Colonic mucosa (tissue), 4 donors: Measurements from ENCODE around the gene CRIP3. TPM values are rescaled to one million over a fixed set of nuclear protein-coding genes. Genes with fewer than 3 reads are reported as not detected.

Experiments
- DNase-seq: peaks from one replicate; pipeline ENCODE4 v3.0.0-alpha.2; 2020
- H3K27ac ChIP-seq: fragments of 200-600 bp; one replicate; pipeline ENCODE4 v1.8.0; 2021
- H3K27me3 ChIP-seq: fragments of 200-600 bp; one replicate; pipeline ENCODE4 v1.8.0; 2021
- H3K36me3 ChIP-seq: fragments of 200-600 bp; one replicate; pipeline ENCODE4 v1.8.0; 2021
- H3K4me1 ChIP-seq: fragments of 200-600 bp; one replicate; pipeline ENCODE4 v1.8.0; 2021; ENCODE audit warnings: mild to moderate bottlenecking
- H3K4me3 ChIP-seq: fragments of 200-600 bp; one replicate; pipeline ENCODE4 v1.8.0; 2021
- H3K9ac ChIP-seq, 2 donors: one replicate each; pipeline ENCODE4 v1.7.0; 2013; ENCODE audit warnings: control low read depth in 2 of 2, low read depth in 2 of 2, low read length in 2 of 2
- H3K9me3 ChIP-seq: fragments of 200-600 bp; one replicate; pipeline ENCODE4 v1.8.0; 2021
- intact Hi-C: fragments of 100-400 bp; cut with DNase I; formaldehyde crosslinking; loops from one replicate; pipeline ENCODE4 v1.14.1; 2022
- total RNA-seq, 2 donors: library from RNA; stranded (reverse); fragmentation: NEBNext Ultra II Directional in 1 of 2; extraction: Animal tissue kit (Norgen Biotek cat#: 25700) in 1 of 2; gene quantifications; one replicate each; pipeline ENCODE4 v1.2.1, GENCODE V29; 2021
- TF ChIP-seq, protein P1 (sequence below): fragments of 200-600 bp; IDR thresholded peaks from one replicate; pipeline ENCODE4 v1.8.0; 2022; ENCODE audit warnings: antibody characterized with exemption, mild to moderate bottlenecking
- donor health status: healthy.
- donor health status: DM: no; HTN: no; CAD: no.
- donor health status: DM: no; HTN: no; CAD: no.

Gene CRIP3
- total RNA-seq, 2 donors from 2014 or later: 0.69 to 1.8 TPM

DNA sequence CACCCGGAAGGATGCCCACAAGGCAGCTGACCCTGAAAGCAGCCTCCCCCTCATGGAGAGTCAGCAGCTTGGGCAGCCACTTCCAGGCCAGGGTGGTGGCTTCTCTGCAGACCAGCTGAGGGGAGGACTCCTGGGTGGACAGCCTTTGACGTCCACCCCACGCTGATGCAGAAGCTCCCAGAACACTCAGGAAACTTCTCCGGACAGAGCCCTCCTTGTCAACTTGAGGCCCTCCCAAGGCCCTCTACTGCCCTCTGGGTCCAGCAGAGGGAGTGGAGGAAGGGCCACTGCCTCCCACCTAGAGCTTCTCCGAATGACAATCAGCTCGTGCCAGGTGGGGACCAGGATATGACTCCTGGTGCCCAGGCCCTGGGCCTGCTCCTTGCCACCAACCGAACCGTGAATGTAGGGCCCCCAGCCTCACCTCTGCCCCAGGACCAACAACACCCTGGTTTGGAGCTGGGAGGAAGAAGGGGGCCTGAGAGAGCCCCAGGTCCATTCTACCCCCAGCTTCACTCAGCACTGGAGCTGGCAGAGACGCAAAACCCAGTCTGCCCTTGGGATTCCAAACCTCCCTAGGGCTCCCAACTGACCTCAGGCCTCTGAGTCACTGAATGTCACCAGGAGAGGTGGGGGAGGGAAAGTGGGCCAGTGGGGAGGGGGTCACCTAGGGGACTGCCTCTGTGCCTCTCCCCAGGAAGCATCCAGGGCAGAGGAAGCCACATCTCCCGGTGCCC lies 21.5 kb downstream of the CRIP3 start:
- intact Hi-C loops: no loop called here
- Histone ChIP-seq H3K9me3 (no peaks in the 10 kb centered on the region), H3K36me3 (no peaks in the 10 kb centered on the region), H3K4me3 (no peak overlapping the region), H3K9ac (peak overlapping the region in 1 of 2 donors; percentile 47), H3K27ac (no peak overlapping the region), H3K27me3 (no peaks in the 10 kb centered on the region), H3K4me1 (no peaks in the 10 kb centered on the region)
- peak; percentile 27 for DNase-seq
- TF ChIP-seq, protein P1, sequence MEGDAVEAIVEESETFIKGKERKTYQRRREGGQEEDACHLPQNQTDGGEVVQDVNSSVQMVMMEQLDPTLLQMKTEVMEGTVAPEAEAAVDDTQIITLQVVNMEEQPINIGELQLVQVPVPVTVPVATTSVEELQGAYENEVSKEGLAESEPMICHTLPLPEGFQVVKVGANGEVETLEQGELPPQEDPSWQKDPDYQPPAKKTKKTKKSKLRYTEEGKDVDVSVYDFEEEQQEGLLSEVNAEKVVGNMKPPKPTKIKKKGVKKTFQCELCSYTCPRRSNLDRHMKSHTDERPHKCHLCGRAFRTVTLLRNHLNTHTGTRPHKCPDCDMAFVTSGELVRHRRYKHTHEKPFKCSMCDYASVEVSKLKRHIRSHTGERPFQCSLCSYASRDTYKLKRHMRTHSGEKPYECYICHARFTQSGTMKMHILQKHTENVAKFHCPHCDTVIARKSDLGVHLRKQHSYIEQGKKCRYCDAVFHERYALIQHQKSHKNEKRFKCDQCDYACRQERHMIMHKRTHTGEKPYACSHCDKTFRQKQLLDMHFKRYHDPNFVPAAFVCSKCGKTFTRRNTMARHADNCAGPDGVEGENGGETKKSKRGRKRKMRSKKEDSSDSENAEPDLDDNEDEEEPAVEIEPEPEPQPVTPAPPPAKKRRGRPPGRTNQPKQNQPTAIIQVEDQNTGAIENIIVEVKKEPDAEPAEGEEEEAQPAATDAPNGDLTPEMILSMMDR: no peak

DNA sequence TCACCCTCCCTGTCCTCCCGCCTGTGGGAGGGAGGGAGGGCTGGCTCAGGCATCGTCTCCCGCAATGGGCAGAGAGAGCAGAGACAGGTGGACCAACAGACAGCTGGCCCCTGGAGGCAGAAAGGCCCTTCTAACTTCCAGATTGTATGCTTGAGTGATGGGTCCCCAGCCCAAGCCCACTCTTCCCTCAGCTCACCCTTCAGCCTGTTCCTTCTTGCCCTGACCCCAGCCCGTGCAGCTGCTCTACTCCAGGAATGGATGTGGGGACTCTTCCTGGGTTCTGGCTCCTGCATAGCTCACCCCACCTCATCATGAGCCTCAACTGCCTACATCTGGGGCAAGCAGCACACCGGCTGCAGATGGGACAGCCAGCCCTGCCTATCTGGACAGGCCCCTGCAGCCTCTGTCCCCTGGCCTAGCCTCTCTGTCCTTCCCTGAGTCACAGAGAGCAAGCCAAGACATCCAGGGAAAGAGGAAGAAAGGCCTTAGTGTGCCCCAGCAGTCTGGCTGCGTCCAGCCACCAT lies 22.1 kb downstream of the CRIP3 start:
- no peak overlapping the region for H3K9ac ChIP-seq
- H3K9me3 ChIP-seq: no peaks in the 10 kb centered on the region
- H3K27ac ChIP-seq: no peak overlapping the region
- DNase-seq: no peak
- intact Hi-C loops: no loop called here
- TF ChIP-seq, protein P1: no peak
- no peak overlapping the region for H3K4me3 ChIP-seq
- H3K4me1 ChIP-seq: no peaks in the 10 kb centered on the region
- H3K36me3 ChIP-seq: no peaks in the 10 kb centered on the region
- H3K27me3 ChIP-seq: no peaks in the 10 kb centered on the region

DNA sequence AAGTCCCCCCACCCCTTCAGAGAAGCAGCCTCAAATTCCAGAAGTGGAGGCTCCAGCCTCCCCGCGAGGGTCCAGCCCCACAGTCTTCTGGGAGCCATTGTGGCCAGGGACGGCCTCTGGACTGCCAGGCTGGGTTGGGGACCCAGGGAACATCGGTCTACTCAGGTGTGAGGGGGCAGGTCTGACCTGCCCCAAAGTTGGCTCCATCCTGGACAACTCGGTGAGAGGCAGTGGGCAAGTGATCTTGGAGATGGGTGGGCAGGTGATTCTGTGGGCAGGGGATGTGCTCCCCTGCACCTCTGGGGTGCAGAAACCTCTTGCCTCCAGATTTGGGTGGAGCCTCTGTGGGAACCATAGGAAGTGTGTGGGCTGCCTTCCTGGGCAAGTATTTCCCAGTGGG lies 22.8 kb downstream of the CRIP3 start:
- Histone ChIP-seq H3K4me3 (no peak overlapping the region), H3K9me3 (no peaks in the 10 kb centered on the region), H3K27ac (no peak overlapping the region), H3K27me3 (no peaks in the 10 kb centered on the region), H3K9ac (no peak overlapping the region), H3K36me3 (no peaks in the 10 kb centered on the region), H3K4me1 (no peaks in the 10 kb centered on the region)
- TF ChIP-seq, protein P1: no peak
- no peak for DNase-seq
- intact Hi-C loops: no loop called here

DNA sequence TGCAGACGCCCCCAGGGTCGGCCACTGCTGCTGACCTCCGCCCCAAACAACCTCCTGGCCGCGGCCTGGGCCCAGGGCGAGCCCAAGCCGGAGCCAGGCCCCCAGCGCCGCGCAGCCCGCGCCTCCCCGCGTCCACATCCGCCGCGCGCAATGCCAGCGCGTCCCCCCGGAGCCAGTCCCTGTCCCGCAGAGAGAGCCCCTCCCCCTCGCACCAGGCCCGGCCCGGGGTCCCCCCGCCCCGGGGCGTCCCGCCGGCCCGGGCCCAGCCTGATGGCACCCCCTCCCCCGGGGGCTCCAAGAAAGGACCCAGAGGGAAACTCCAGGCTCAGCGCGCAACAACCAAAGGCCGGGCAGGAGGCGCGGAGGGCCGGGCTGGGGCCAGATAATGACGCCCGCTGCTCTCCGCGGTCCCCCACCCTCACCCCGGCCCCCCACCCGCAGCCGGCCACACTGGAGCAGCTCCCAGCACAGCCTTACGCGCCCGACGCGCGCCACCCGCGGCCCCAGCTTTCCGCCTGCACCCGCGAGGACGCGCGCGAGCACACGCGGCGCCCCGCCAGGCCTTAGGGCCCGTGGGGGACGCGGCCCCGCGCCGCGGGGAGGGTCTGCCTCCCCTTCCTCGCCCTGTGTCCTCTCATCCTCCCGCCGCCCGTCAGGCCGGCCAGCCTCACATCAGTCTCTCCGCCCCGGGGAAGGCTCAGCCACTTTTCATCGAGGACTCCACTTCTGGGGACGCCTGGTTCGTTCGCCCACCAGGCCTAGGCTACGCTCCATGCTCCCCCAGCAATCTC lies 23.4 kb downstream of the CRIP3 start:
- H3K9ac ChIP-seq: no peak overlapping the region
- no peak for DNase-seq
- no peaks in the 10 kb centered on the region for H3K27me3 ChIP-seq
- no peaks in the 10 kb centered on the region for H3K4me1 ChIP-seq
- no peaks in the 10 kb centered on the region for H3K9me3 ChIP-seq
- H3K27ac ChIP-seq: no peak overlapping the region
- H3K36me3 ChIP-seq: no peaks in the 10 kb centered on the region
- intact Hi-C loops: no loop called here
- TF ChIP-seq, protein P1: no peak
- H3K4me3 ChIP-seq: no peak overlapping the region

DNA sequence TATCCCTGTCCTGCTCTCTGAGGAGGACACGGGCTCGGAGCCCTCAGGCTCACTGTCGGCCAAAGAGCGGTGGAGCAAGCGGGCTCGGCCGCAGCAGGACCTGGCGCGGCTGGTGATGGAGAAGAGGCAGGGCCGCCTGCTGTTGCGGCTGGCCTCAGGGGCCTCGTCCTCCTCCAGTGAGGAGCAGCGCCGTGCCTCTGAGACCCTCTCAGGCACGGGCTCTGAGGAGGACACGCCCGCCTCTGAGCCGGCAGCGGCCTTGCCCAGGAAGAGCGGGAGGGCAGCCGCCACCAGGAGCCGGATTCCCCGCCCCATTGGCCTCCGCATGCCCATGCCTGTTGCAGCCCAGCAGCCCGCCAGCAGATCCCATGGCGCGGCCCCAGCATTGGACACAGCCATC lies 24.7 kb downstream of the CRIP3 start:
- Histone ChIP-seq H3K9ac (no peak overlapping the region), H3K36me3 (no peaks in the 10 kb centered on the region), H3K4me3 (no peak overlapping the region), H3K4me1 (no peaks in the 10 kb centered on the region), H3K27ac (no peak overlapping the region), H3K27me3 (no peaks in the 10 kb centered on the region), H3K9me3 (no peaks in the 10 kb centered on the region)
- TF ChIP-seq, protein P1: no peak
- DNase-seq: no peak
- intact Hi-C loops: no loop called here
